Skeletal muscle satellite cell (primary cell): Measurements from ENCODE around the gene KLK15.

ENCODE experiments used
- H3K27me3 ChIP-seq: 2 replicates; pipeline ENCODE4 v1.7.0; 2013; ENCODE audit warnings: low read length; ENCODE audit not compliant: control insufficient read depth, insufficient read depth
- H3K36me3 ChIP-seq: 2 replicates; pipeline ENCODE4 v1.7.0; 2013; ENCODE audit warnings: mild to moderate bottlenecking, control low read depth, low read length; ENCODE audit not compliant: insufficient read depth
- H3K4me1 ChIP-seq: 2 replicates; pipeline ENCODE4 v1.7.0; 2013; ENCODE audit warnings: low read length; ENCODE audit not compliant: control insufficient read depth, insufficient read depth
- H3K4me2 ChIP-seq: 2 replicates; pipeline ENCODE4 v1.7.0; 2013; ENCODE audit warnings: mild to moderate bottlenecking, low read length
- H3K4me3 ChIP-seq: 2 replicates; pipeline ENCODE4 v1.7.0; 2013; ENCODE audit warnings: low read length
- H3K9ac ChIP-seq: 2 replicates; pipeline ENCODE4 v1.7.0; 2013; ENCODE audit warnings: mild to moderate bottlenecking, low read depth, low read length, moderate library complexity
- H3K9me3 ChIP-seq: replicated peaks from 2 replicates; pipeline ENCODE4 v1.7.0; 2013; ENCODE audit warnings: mild to moderate bottlenecking, control low read depth, low read length

Gene KLK15

GRCh38 chr19:50842130-50842529 is 8.8 kb upstream of the KLK15 start:
- Histone ChIP-seq H3K36me3 (no peaks in the 10 kb centered on the region), H3K4me2 (no peak overlapping the region), H3K9ac (no peak overlapping the region), H3K4me3 (no peak overlapping the region), H3K27me3 (no peaks in the 10 kb centered on the region), H3K9me3 (no peaks in the 10 kb centered on the region), H3K4me1 (no peaks in the 10 kb centered on the region)

GRCh38 chr19:50839712-50840655 is 6.6 kb upstream of the KLK15 start:
- Histone ChIP-seq H3K4me3 (no peak overlapping the region), H3K9ac (no peak overlapping the region), H3K4me2 (no peak overlapping the region), H3K4me1 (no peaks in the 10 kb centered on the region), H3K27me3 (no peaks in the 10 kb centered on the region), H3K9me3 (no peaks in the 10 kb centered on the region), H3K36me3 (no peaks in the 10 kb centered on the region)

- Histone ChIP-seq H3K9me3 (no peaks in the 10 kb centered on the region), H3K36me3 (no peaks in the 10 kb centered on the region), H3K9ac (no peak overlapping the region), H3K27me3 (no peaks in the 10 kb centered on the region), H3K4me2 (no peak overlapping the region), H3K4me1 (no peaks in the 10 kb centered on the region), H3K4me3 (no peak overlapping the region)
Measured at GRCh38 chr19:50838239-50838638, 4.9 kb upstream of the KLK15 start.

GRCh38 chr19:50837300-50837699 is 3.9 kb upstream of the KLK15 start:
- H3K27me3 ChIP-seq, result no peaks in the 10 kb centered on the region
- no peak overlapping the region for H3K9ac ChIP-seq
- no peaks in the 10 kb centered on the region for H3K9me3 ChIP-seq
- H3K4me1 ChIP-seq, result no peaks in the 10 kb centered on the region
- no peak overlapping the region for H3K4me3 ChIP-seq
- H3K36me3 ChIP-seq, result no peaks in the 10 kb centered on the region
- H3K4me2 ChIP-seq, result no peak overlapping the region

- H3K4me1 ChIP-seq, result no peaks in the 10 kb centered on the region
- no peaks in the 10 kb centered on the region for H3K27me3 ChIP-seq
- H3K36me3 ChIP-seq, result no peaks in the 10 kb centered on the region
- H3K9ac ChIP-seq, result no peak overlapping the region
- no peak overlapping the region for H3K4me3 ChIP-seq
- H3K4me2 ChIP-seq, result peak overlapping the region; percentile 97
- no peaks in the 10 kb centered on the region for H3K9me3 ChIP-seq
Measured at GRCh38 chr19:50836543-50837195, 3.3 kb upstream of the KLK15 start.

GRCh38 chr19:50835785-50836542 is 2.6 kb upstream of the KLK15 start:
- H3K4me3 ChIP-seq, result peak overlapping the region; percentile 80
- H3K4me2 ChIP-seq, result peak overlapping the region; percentile 97
- peak overlapping the region; percentile 56 for H3K9ac ChIP-seq
- no peaks in the 10 kb centered on the region for H3K36me3 ChIP-seq
- no peaks in the 10 kb centered on the region for H3K4me1 ChIP-seq
- no peaks in the 10 kb centered on the region for H3K9me3 ChIP-seq
- no peaks in the 10 kb centered on the region for H3K27me3 ChIP-seq

- H3K9ac ChIP-seq, result peak overlapping the region; percentile 56
- no peaks in the 10 kb centered on the region for H3K27me3 ChIP-seq
- peak overlapping the region; percentile 97 for H3K4me2 ChIP-seq
- no peaks in the 10 kb centered on the region for H3K9me3 ChIP-seq
- no peaks in the 10 kb centered on the region for H3K4me1 ChIP-seq
- H3K36me3 ChIP-seq, result no peaks in the 10 kb centered on the region
- peak overlapping the region; percentile 80 for H3K4me3 ChIP-seq
Measured at GRCh38 chr19:50835103-50835784, 1.9 kb upstream of the KLK15 start.

- Histone ChIP-seq H3K27me3 (no peaks in the 10 kb centered on the region), H3K4me2 (no peak overlapping the region), H3K9me3 (no peaks in the 10 kb centered on the region), H3K4me1 (no peaks in the 10 kb centered on the region), H3K4me3 (no peak overlapping the region), H3K36me3 (no peaks in the 10 kb centered on the region), H3K9ac (no peak overlapping the region)
Measured at GRCh38 chr19:50833802-50834167, 411 bp upstream of the KLK15 start.

GRCh38 chr19:50832666-50833065 is 708 bp downstream of the KLK15 start:
- H3K4me3 ChIP-seq, result no peak overlapping the region
- H3K27me3 ChIP-seq, result no peaks in the 10 kb centered on the region
- H3K4me2 ChIP-seq, result no peak overlapping the region
- no peak overlapping the region for H3K9ac ChIP-seq
- no peaks in the 10 kb centered on the region for H3K9me3 ChIP-seq
- no peaks in the 10 kb centered on the region for H3K36me3 ChIP-seq
- no peaks in the 10 kb centered on the region for H3K4me1 ChIP-seq

- no peak overlapping the region for H3K9ac ChIP-seq
- H3K4me1 ChIP-seq, result no peaks in the 10 kb centered on the region
- H3K9me3 ChIP-seq, result no peaks in the 10 kb centered on the region
- H3K4me2 ChIP-seq, result no peak overlapping the region
- H3K36me3 ChIP-seq, result no peaks in the 10 kb centered on the region
- H3K27me3 ChIP-seq, result no peaks in the 10 kb centered on the region
- H3K4me3 ChIP-seq, result no peak overlapping the region
Measured at GRCh38 chr19:50831026-50831396, 2.4 kb downstream of the KLK15 start.
